Subcutaneous adipose tissue (tissue), 4 donors: ENCODE data around the gene KRT86. TPM values are rescaled to one million over a fixed set of nuclear protein-coding genes. Genes with fewer than 3 reads are reported as not detected.

Source experiments
- total RNA-seq, 4 donors: library from RNA; depleted of rRNA; stranded (reverse); fragments of >200 nt; gene quantifications; one replicate each; pipeline ENCODE4 v1.1.0, GENCODE V29; 2016
- TF ChIP-seq, protein P1 (sequence below): fragments of 450-650 bp; IDR thresholded peaks from one replicate; pipeline ENCODE4 v1.5.1; 2016; ENCODE audit warnings: low read depth, mild to moderate bottlenecking, control low read depth, antibody characterized with exemption, moderate library complexity

Gene KRT86
- total RNA-seq, 4 donors from 2014 or later: 0.34 TPM; not detected in 3

DNA sequence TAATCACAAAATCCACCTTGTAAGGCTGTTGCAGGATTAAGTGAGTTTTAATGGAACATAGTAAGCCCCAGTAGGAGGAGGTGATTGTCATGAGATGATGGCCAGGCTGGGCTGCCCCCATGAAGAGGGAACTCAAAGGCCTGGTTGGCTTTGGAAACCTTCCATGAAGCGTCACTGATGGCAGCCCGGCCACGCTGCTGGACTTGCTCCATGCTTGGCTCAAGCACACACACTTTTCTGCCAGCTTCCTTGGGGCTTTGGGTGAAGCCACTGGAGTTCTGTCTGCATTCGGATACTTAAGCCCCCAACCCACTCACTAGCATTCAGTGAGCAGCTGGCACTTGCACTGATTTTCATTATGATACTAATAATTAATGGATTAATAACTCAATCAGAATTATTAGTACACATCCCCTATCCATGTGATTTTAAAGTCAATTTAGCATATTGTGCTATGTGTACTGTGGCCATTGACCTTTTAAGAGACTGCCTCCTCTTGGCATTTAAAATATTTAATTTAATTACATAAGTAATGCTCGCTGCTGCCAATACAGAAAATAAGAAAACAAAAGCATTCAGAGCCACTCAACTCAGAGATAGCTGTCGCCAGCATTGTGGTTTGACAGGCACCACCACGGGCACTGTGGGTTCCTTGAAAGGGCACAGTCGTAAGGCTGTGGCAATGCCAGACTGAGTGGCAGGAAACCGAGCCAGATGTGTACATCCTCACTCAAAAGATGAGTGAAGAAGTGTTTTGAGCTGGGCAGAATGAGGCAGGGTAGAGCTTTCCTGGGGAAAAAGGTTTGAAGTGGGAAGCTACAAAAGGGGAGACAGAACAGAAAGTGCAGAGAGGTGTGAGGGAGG lies 77.0 kb downstream of the KRT86 start:
- TF ChIP-seq, protein P1, sequence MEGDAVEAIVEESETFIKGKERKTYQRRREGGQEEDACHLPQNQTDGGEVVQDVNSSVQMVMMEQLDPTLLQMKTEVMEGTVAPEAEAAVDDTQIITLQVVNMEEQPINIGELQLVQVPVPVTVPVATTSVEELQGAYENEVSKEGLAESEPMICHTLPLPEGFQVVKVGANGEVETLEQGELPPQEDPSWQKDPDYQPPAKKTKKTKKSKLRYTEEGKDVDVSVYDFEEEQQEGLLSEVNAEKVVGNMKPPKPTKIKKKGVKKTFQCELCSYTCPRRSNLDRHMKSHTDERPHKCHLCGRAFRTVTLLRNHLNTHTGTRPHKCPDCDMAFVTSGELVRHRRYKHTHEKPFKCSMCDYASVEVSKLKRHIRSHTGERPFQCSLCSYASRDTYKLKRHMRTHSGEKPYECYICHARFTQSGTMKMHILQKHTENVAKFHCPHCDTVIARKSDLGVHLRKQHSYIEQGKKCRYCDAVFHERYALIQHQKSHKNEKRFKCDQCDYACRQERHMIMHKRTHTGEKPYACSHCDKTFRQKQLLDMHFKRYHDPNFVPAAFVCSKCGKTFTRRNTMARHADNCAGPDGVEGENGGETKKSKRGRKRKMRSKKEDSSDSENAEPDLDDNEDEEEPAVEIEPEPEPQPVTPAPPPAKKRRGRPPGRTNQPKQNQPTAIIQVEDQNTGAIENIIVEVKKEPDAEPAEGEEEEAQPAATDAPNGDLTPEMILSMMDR: no peak

DNA sequence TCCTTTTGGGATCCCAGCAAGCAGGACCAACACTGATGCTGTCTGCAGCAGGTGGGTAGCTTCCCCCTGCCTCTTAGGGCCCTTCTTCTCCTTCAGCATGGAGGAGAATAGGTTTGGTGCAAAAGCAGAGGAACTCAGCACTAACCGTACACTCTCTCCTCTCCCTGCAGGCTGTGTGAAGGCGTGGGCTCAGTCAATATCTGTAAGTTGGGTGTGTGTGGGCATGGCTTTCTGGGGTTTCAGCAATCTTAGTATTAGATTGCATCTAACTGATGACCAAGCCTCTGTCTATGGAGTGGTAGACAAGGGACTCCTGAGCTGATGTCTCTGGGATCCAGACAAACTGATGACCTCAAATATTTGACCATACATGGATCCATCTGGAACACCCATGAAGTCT lies 78.5 kb downstream of the KRT86 start:
- TF ChIP-seq, protein P1: no peak

DNA sequence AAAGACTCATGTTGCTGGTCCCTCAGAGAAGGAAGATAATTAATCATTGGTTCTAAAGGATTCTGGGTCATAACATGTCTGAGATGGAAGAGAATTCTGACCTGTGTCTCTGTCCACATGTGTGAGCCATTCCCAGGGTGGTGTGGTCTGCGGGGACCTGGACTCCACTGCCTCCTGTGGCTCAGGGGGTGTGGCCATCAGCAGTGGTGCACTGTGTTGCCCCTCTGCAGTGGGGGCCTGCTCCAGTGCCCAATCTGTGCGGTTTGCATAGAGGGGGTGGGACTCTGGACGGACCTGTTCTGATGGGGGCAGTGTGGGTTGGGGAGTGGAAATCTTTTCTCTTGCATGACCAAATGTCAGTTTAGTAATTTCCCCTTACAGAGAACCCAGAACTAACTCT lies 79.3 kb downstream of the KRT86 start:
- TF ChIP-seq, protein P1: no peak

DNA sequence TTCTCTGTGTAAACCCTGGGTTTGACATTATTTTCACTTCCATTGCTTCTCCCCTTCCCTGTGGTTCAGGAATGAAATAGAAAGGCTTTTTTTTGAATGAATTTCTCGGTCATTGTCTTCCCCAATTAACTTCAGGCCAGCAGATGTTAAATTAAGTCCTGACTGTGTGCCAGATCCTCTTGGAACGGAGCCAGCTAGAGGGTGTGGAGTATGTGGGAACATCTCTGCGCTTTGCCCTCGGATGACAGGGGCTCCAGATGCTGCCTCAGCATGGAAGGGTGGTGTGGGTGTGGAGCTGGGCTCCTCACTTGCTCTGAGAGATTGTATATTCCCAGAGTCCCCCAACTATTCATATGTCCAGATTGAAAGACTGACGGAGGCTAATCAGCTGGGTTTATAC lies 79.8 kb downstream of the KRT86 start:
- TF ChIP-seq, protein P1: no peak

DNA sequence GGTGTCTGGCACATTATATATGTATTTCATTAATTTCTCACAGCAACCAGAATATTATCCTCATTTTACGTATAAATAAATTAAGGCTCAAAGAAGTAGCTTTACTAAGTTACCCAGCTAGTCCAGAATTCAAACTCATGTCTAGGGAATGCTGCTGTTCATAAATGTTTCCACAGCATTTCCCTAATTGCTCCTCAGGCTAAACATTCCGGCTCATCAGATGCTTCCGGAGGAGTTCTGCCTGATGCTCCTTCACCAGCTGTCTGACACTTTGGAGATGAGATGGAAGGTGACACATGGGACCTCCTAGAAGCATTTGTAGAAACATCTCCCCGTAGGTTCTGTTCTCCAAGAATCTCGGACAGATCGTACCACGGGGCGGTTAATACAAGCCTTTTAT lies 80.7 kb downstream of the KRT86 start:
- TF ChIP-seq, protein P1: no peak

DNA sequence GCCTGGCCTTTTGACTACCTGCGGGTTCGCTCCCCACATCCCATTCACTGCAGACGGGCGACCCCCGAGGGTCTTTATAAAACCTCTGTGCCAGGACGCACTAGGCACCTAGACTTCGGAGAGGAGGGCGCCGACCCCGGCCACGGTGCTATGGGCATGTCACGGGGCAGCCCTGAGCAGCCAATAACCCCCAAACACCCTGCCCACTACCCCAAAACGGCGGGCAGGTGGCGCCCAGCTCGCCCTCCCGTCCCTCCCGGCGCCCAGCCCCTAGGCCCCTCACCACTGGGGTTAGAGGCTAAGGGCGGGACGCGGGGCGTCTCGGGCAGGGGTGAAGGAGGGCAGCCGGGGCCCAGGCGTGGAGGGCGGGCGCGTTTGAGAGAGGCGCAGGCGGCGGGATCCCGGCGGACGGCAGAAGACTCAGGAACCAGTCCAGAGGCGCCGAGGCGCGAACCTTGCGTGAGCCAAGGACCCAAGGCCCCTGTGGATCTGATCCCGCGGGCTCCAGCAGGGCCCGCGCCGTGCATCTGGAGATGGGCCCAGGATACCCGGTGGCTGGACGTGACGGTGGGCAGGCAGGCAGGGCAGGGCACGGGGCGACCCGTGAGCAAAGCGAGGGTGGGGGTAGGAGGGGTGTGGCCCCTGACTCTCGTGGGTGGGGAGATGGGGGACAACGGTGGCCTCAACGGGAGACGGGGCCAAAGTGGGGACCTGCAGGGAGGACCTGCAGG lies 81.8 kb downstream of the KRT86 start:
- TF ChIP-seq, protein P1: no peak
